LNCaP clone FGC (cell line): ENCODE results near the gene PPM1D.

Experiments used
- DNase-seq: peaks from one replicate; pipeline ENCODE4 v3.0.0-alpha.2; 2011; ENCODE audit warnings: low read depth
- H3K4me3 ChIP-seq: 2 replicates; pipeline ENCODE4 v1.5.1; 2011; ENCODE audit warnings: mild to moderate bottlenecking, low read depth, low read length, control low read depth
- CTCF ChIP-seq: IDR thresholded peaks from 2 replicates; pipeline ENCODE4 v1.5.1; 2012; ENCODE audit warnings: mild to moderate bottlenecking; ENCODE audit not compliant: control insufficient read depth, insufficient read depth; ENCODE audit errors: extremely low read depth

PPM1D gene

GRCh38 chr17:60594734-60595133, 5.3 kb upstream of the PPM1D start:
- TF ChIP-seq CTCF = no peak
- H3K4me3 ChIP-seq = no peak overlapping the region
- no peak for DNase-seq

- TF ChIP-seq CTCF = no peak
- DNase-seq = no peak
- H3K4me3 ChIP-seq = no peak overlapping the region
Measured at GRCh38 chr17:60597297-60597696, 2.7 kb upstream of the PPM1D start.

- H3K4me3 ChIP-seq = no peak overlapping the region
- DNase-seq = no peak
- no peak for TF ChIP-seq CTCF
Measured at GRCh38 chr17:60598001-60598736, 1.8 kb upstream of the PPM1D start.

GRCh38 chr17:60599220-60599619, 773 bp upstream of the PPM1D start:
- no peak for DNase-seq

GRCh38 chr17:60600490-60601446, 775 bp downstream of the PPM1D start:
- TF ChIP-seq CTCF = peak; percentile 77
- peak; percentile 62 for DNase-seq

More at GRCh38 chr17:60599220-60599619, 773 bp upstream of the PPM1D start:
- no peak for TF ChIP-seq CTCF
- H3K4me3 ChIP-seq = peak overlapping the region; percentile 73

GRCh38 chr17:60601447-60602384, 1.7 kb downstream of the PPM1D start:
- DNase-seq = peak; percentile 39
- no peak for TF ChIP-seq CTCF
- peak overlapping the region; percentile 73 for H3K4me3 ChIP-seq

More at GRCh38 chr17:60600490-60601446, 775 bp downstream of the PPM1D start:
- H3K4me3 ChIP-seq = peak overlapping the region; percentile 73
